GM19043 (cell line): ENCODE measurements around the gene TMEM132A.
A peak's percentile ranks its signal among the peaks of the same experiment; 100 is the strongest.

Source experiments
- ATAC-seq: cut with Tn5 transposase; IDR thresholded peaks from one replicate; pipeline ENCODE4 v1.9.1; 2021; ENCODE audit warnings: low read depth; ENCODE audit not compliant: unreplicated experiment

TMEM132A gene

GRCh38 chr11:60919320-60919719 lies 4.9 kb upstream of the TMEM132A start:
- no peak for ATAC-seq

- no peak for ATAC-seq
Observed at GRCh38 chr11:60919956-60920355, 4.3 kb upstream of the TMEM132A start.

- ATAC-seq = no peak
Observed at GRCh38 chr11:60921259-60921658, 3.0 kb upstream of the TMEM132A start.

DNA sequence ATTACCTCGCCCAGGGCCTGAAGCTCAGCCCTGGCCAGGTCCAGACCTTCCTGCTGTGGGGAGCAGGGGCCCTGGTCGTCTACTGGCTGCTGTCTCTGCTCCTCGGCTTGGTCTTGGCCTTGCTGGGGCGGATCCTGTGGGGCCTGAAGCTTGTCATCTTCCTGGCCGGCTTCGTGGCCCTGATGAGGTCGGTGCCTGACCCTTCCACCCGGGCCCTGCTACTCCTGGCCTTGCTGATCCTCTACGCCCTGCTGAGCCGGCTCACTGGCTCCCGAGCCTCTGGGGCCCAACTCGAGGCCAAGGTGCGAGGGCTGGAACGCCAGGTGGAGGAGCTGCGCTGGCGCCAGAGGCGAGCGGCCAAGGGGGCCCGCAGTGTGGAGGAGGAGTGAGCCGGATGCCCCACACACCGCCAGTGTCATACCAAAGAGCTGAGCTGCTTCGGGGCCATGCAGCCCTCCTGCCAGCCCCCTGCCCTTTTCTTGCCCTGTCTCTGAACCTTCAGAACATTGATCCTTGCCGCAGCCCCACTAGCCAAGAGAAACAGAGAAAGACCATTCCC lies 2.4 kb upstream of the TMEM132A start:
- ATAC-seq = no peak

DNA sequence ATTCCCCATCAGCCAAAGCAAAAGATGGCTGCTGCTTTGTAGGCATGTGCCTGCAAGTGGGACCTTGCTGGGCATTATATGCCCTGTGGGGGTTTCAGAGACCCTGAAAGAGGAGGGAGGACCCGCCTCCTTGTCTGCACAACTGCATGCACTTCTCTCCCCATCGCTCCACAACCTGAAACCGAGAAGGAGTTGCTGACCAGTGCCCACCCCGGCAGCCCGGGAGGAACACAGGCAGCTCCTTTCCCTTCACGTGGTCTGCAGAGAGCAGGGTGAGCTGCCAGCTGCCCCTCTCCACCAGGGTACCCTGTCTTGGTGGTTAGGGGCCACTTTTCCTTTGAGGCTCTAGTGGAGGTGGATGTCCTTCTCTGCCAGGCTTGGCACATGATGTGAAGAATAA lies 1.4 kb upstream of the TMEM132A start:
- ATAC-seq = no peak

GRCh38 chr11:60923326-60923725 lies 934 bp upstream of the TMEM132A start:
- ATAC-seq = no peak

DNA sequence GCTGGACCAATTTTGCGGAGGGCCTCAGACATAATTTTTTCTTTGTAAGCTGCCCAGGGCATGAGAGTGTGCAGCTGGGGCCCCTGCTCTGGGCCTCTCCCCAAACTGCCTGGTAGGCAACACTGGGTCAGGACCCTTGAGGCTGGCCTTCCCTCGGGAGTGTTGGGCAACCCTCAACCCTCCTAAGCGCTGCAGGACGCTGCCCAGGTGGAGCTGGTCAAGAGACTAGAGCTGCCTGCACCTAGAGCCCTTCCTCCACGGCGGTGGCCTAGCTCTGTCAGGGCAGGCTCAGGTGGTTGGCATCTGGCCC lies 505 bp upstream of the TMEM132A start:
- no peak for ATAC-seq

DNA sequence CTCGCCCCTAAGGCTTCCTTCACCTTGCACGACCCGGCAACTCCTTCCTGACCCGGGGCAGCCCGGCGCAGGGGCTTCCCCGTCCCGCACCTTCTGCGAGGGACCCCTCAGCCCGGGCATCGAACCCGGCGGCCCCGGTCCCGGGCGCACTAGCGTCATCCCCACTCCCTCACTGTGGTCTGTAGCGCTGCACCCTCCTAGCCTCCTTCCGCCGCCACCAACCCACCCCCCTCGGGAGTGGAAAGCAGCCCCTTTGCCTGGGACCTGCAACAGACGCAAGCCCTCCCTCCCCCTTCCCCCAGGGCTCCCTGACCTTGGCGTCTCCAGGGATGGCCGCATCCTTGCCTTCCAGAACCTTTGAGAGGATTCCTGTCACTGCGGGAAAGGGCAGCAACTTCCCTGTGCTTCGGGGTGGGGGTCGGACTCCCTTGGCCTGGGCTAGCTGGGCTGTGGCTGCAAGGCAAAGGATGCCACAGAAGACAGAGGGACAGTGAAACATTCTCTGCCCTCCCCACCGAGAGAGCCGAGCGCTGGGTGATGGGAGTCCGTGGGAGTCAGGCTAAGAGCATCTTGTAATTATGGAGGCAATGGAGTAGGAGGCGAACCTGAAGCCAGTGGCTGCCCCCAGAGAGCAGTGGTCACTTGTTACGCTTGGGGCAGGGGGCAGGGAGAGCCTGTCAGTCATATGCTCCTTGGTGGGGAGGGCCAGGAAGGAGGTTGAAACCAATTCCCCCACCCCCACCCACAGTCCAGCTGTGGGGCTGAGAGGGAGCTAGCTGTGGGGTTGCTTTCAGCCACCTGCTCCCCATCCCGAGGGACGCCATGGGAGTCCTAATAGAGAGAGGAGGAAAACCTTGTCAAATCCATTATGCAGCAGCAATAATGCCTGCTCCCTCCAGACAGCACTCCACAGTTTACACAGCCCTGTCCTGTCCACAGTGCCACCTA lies 920 bp downstream of the TMEM132A start:
- no peak for ATAC-seq

DNA sequence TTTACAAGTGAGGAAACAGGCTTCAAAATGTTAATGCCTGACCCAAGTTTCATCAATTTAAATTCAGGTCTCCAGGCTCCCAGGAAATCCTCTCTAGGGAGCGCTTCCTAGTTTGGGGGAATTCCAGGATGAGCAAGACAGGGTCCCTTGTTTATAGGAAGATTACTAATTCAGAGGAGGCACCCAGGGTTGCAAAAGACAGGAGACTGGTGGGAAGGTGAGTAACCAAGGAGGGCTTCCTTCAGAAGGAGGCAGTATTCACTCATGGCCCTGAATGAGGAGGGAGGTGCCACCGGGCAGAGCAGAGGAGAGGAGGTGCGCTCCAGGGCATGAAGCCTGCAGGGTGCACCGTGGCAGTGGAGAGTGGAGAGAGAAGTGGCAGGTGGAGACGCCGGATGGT lies 1.6 kb downstream of the TMEM132A start:
- ATAC-seq = no peak

GRCh38 chr11:60926500-60926899 lies 2.2 kb downstream of the TMEM132A start:
- no peak for ATAC-seq

GRCh38 chr11:60927061-60927592 lies 2.9 kb downstream of the TMEM132A start:
- no peak for ATAC-seq

DNA sequence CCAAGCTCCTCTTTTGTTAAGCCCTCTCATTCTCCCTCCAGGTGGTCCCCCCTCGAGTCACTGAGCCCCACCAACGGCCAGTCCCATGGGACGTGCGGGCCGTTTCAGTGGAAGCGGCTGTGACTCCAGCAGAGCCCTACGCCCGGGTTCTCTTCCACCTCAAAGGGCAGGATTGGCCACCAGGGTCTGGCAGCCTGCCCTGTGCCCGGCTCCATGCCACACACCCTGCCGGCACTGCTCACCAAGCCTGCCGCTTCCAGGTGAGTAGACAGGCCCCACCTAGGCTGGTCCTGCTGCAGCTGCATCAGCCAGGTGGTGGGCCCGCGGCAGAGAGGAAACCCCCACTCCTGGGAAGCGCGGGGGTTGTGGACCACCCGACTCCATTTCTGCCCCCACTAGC lies 3.3 kb downstream of the TMEM132A start:
- no peak for ATAC-seq

- ATAC-seq = no peak
Observed at GRCh38 chr11:60928563-60929001, 4.3 kb downstream of the TMEM132A start.

- no peak for ATAC-seq
Observed at GRCh38 chr11:60929764-60930163, 5.5 kb downstream of the TMEM132A start.

DNA sequence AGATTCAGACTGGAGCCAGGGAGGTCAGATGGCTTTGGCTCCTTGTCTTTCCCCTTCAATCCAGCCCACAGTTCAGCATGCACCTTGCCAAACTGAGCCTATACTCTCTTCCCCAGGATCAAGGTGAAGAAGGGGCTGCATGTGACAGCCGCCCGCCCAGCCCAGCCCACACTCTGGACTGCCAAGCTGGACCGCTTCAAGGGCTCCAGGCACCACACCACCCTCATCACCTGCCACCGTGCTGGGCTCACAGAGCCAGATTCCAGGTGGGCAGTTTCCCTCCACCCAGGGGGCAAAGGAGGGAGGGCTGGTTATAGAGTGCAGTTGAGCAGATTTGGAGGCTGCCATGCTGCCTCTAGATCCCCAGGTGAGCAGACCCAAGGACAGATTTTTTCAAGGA lies 6.1 kb downstream of the TMEM132A start:
- ATAC-seq = no peak

DNA sequence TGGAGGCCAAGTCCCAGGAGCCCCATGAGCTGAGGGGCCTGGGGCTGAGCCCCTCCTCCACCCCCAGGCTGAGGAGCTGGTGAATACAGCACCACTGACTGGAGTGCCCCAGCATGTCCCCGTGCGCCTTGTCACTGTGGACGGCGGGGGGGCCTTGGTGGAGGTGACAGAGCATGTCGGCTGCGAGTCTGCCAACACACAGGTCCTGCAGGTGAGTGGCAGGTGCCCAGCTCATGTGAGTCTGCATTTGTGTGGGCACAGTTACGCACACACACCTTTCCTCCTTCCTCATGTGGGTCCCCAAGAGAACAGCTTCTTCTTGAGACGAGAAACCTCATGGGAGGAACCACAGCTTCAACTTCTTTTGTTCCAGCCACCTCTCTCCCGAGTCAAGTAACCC lies 7.7 kb downstream of the TMEM132A start:
- ATAC-seq = no peak

- peak; percentile 59 for ATAC-seq
Observed at GRCh38 chr11:60932605-60933356, 8.5 kb downstream of the TMEM132A start.

DNA sequence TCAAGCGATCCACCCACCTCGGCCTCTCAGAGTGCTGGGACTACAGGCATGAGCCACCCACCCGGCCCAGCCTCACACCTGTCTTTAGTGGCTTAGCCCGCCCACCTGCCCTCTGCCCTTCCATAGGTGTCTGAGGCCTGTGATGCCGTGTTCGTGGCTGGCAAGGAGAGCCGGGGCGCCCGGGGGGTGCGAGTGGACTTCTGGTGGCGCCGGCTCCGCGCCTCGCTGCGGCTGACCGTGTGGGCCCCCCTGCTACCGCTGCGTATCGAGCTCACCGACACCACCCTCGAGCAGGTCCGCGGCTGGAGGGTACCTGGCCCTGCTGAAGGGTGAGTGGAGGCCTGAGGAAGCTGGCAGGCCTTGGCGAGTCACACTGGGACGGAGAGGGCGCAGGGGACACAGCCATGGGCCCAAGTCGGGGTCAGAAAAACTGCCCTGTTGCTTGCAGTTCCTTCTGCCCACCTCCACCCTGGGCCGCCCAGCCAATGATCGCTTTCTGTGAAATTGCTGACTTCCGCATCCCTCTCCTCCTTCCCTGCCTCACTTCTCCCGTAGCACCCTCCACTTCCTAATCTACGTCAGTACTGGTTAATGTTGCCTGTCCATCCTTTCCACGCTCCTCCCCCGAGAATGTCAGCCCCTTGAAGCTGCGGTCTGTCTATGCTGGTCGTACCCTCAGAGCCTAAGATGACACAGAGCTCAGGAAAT lies 9.3 kb downstream of the TMEM132A start:
- no peak for ATAC-seq

GRCh38 chr11:60934124-60934789 lies 10.0 kb downstream of the TMEM132A start:
- no peak for ATAC-seq
